Activated CD8-positive, alpha-beta T cell treated with anti-CD3 and anti-CD28 coated beads, Interleukin-2, amount 10 ng/mL, durations not matched to agents 7 days and 5 days (primary cell): ENCODE data around the gene DIP2A. TPM values are rescaled to one million over a fixed set of nuclear protein-coding genes. Genes with fewer than 3 reads are reported as not detected.
A peak's percentile ranks its signal among the peaks of the same experiment; 100 is the strongest.

ENCODE experiments used
- ATAC-seq: fragments of 150-1000 bp; cut with Tn5 transposase; one replicate; pipeline ENCODE4 v1.10.0; 2021; ENCODE audit warnings: moderate library complexity
- CTCF ChIA-PET: fragments of 350-600 bp; sonication (Branson Sonifier 250); formaldehyde crosslinking; loops from one replicate; lab custom pipeline; 2021; ENCODE audit warnings: antibody characterized with exemption; lab: Charles Lee
- POLR2A ChIA-PET: fragments of 350-600 bp; sonication (Branson Sonifier 250); formaldehyde crosslinking; loops from one replicate; lab custom pipeline; 2021; ENCODE audit warnings: antibody characterized with exemption; lab: Charles Lee
- DNase-seq: peaks from one replicate; pipeline ENCODE4 v3.0.0-alpha.2; 2020
- H3K27ac Mint-ChIP-seq: one replicate; pipeline ENCODE4 v1.8.0; 2021; ENCODE audit warnings: mild to moderate bottlenecking, mixed read lengths
- H3K27me3 Mint-ChIP-seq: one replicate; pipeline ENCODE4 v1.8.0; 2021; ENCODE audit warnings: low read depth, mixed read lengths
- H3K36me3 Mint-ChIP-seq: one replicate; pipeline ENCODE4 v1.8.0; 2021; ENCODE audit warnings: low read depth, mixed read lengths
- H3K4me1 Mint-ChIP-seq: one replicate; pipeline ENCODE4 v1.8.0; 2021; ENCODE audit warnings: low read depth, mixed read lengths
- H3K4me3 Mint-ChIP-seq: one replicate; pipeline ENCODE4 v1.8.0; 2021; ENCODE audit warnings: mild to moderate bottlenecking, mixed read lengths
- H3K9me3 Mint-ChIP-seq: one replicate; pipeline ENCODE4 v1.8.0; 2022; ENCODE audit warnings: mixed read lengths; ENCODE audit not compliant: insufficient read depth
- total RNA-seq, 2 experiments: library from RNA; stranded (reverse); gene quantifications; one replicate each; pipeline ENCODE4 v1.2.3, GENCODE V29; 2021

Gene DIP2A
- total RNA-seq, 2 experiments from 2014 or later: 53.7 to 53.9 TPM

GRCh38 chr21:46552274-46552673 lies 93.6 kb downstream of the DIP2A start:
- Mint-ChIP-seq H3K4me1 (peaks cover 44% of the 10 kb centered on the region), H3K9me3 (no peaks in the 10 kb centered on the region), H3K27ac (peak overlapping the region; percentile 85), H3K4me3 (peak overlapping the region; percentile 16), H3K27me3 (no peaks in the 10 kb centered on the region), H3K36me3 (peaks cover 63% of the 10 kb centered on the region)
- ChIA-PET POLR2A (interaction anchor here (0.9 to 3.6 kb wide), 5 partner anchors 9 to 127 kb away, joined by 3 to 23 read pairs (median 8); partner anchors contain the start of gene PRMT2), CTCF (interaction anchor here (0.9 to 2.7 kb wide), 10 partner anchors 8 to 91 kb away, joined by 3 to 16 read pairs (median 7); partner anchors contain the start of genes PRMT2 and S100B)
- peak; percentile 38 for DNase-seq
- ATAC-seq: no peak

GRCh38 chr21:46552865-46553379 lies 94.2 kb downstream of the DIP2A start:
- peaks cover 64% of the 10 kb centered on the region for H3K36me3 Mint-ChIP-seq
- no peaks in the 10 kb centered on the region for H3K9me3 Mint-ChIP-seq
- ChIA-PET POLR2A (interaction anchor here (0.9 to 3.6 kb wide), 4 partner anchors 8 to 95 kb away, joined by 3 to 23 read pairs (median 14); partner anchors contain the start of gene PRMT2), CTCF (interaction anchor here (1.0 to 2.7 kb wide), 7 partner anchors 7 to 90 kb away, joined by 4 to 16 read pairs (median 9); partner anchors contain the start of gene PRMT2)
- H3K27ac Mint-ChIP-seq: peak overlapping the region; percentile 85
- H3K4me3 Mint-ChIP-seq: no peak overlapping the region
- peaks cover 50% of the 10 kb centered on the region for H3K4me1 Mint-ChIP-seq
- DNase-seq (peak; percentile 19), ATAC-seq (no peak)
- no peaks in the 10 kb centered on the region for H3K27me3 Mint-ChIP-seq

- Mint-ChIP-seq H3K27ac (peak overlapping the region; percentile 25), H3K9me3 (no peaks in the 10 kb centered on the region), H3K4me3 (no peak overlapping the region), H3K36me3 (peaks cover 58% of the 10 kb centered on the region), H3K4me1 (peaks cover 52% of the 10 kb centered on the region), H3K27me3 (no peaks in the 10 kb centered on the region)
- CTCF ChIA-PET: no interaction called here
- POLR2A ChIA-PET: interaction anchor here (0.7 kb wide), 1 partner anchor 89 kb away, joined by 3 read pairs; no protein-coding TSS in a partner anchor
- DNase-seq (peak; percentile 14), ATAC-seq (no peak)
These were observed 95.3 kb downstream of the DIP2A start for GRCh38 chr21:46553993-46554392.

GRCh38 chr21:46554431-46555224 lies 95.9 kb downstream of the DIP2A start:
- Mint-ChIP-seq H3K27ac (no peak overlapping the region), H3K36me3 (peaks cover 61% of the 10 kb centered on the region)
- POLR2A ChIA-PET: no interaction called here

GRCh38 chr21:46555225-46555617 lies 96.5 kb downstream of the DIP2A start:
- Mint-ChIP-seq H3K27ac (no peak overlapping the region), H3K4me3 (no peak overlapping the region), H3K36me3 (peaks cover 65% of the 10 kb centered on the region), H3K27me3 (no peaks in the 10 kb centered on the region), H3K4me1 (peaks cover 60% of the 10 kb centered on the region), H3K9me3 (no peaks in the 10 kb centered on the region)
- no peak for ATAC-seq
- CTCF ChIA-PET: interaction anchor here (1.0 to 1.4 kb wide), 2 partner anchors 60 to 82 kb away, joined by 4 read pairs; no protein-coding TSS in a partner anchor
- POLR2A ChIA-PET: no interaction called here
- peak; percentile 15 for DNase-seq

More at GRCh38 chr21:46554431-46555224, 95.9 kb downstream of the DIP2A start:
- CTCF ChIA-PET: interaction anchor here (1.0 kb wide), 1 partner anchor 60 kb away, joined by 4 read pairs; no protein-coding TSS in a partner anchor
- Mint-ChIP-seq H3K9me3 (no peaks in the 10 kb centered on the region), H3K27me3 (no peaks in the 10 kb centered on the region), H3K4me3 (no peak overlapping the region), H3K4me1 (peaks cover 57% of the 10 kb centered on the region)
- ATAC-seq: no peak
- peak; percentile 15 for DNase-seq

- Mint-ChIP-seq H3K27ac (no peak overlapping the region), H3K27me3 (no peaks in the 10 kb centered on the region), H3K36me3 (peaks cover 65% of the 10 kb centered on the region), H3K4me3 (no peak overlapping the region), H3K4me1 (peaks cover 60% of the 10 kb centered on the region), H3K9me3 (no peaks in the 10 kb centered on the region)
- POLR2A ChIA-PET: no interaction called here
- no peak for ATAC-seq
- CTCF ChIA-PET: interaction anchor here (1.0 to 1.4 kb wide), 2 partner anchors 59 to 81 kb away, joined by 4 read pairs; no protein-coding TSS in a partner anchor
- DNase-seq: peak; percentile 18
These were observed 97.0 kb downstream of the DIP2A start for GRCh38 chr21:46555678-46556077.

GRCh38 chr21:46556802-46557201 lies 98.1 kb downstream of the DIP2A start:
- POLR2A ChIA-PET: no interaction called here
- Mint-ChIP-seq H3K36me3 (peaks cover 72% of the 10 kb centered on the region), H3K4me1 (peaks cover 60% of the 10 kb centered on the region), H3K9me3 (no peaks in the 10 kb centered on the region), H3K27me3 (no peaks in the 10 kb centered on the region), H3K4me3 (no peak overlapping the region), H3K27ac (no peak overlapping the region)
- DNase-seq: peak; percentile 15
- ATAC-seq: no peak
- CTCF ChIA-PET: interaction anchor here (1.4 kb wide), 1 partner anchor 80 kb away, joined by 4 read pairs; no protein-coding TSS in a partner anchor

GRCh38 chr21:46557469-46557868 lies 98.8 kb downstream of the DIP2A start:
- ChIA-PET POLR2A (no interaction called here), CTCF (no interaction called here)
- no peak overlapping the region for H3K4me3 Mint-ChIP-seq
- no peaks in the 10 kb centered on the region for H3K9me3 Mint-ChIP-seq
- DNase-seq: no peak
- H3K4me1 Mint-ChIP-seq: peaks cover 61% of the 10 kb centered on the region
- H3K36me3 Mint-ChIP-seq: peaks cover 76% of the 10 kb centered on the region
- no peak overlapping the region for H3K27ac Mint-ChIP-seq
- no peak for ATAC-seq
- no peaks in the 10 kb centered on the region for H3K27me3 Mint-ChIP-seq

GRCh38 chr21:46557919-46558392 lies 99.3 kb downstream of the DIP2A start:
- Mint-ChIP-seq H3K4me3 (no peak overlapping the region), H3K9me3 (no peaks in the 10 kb centered on the region), H3K27me3 (no peaks in the 10 kb centered on the region), H3K36me3 (peaks cover 77% of the 10 kb centered on the region), H3K27ac (no peak overlapping the region), H3K4me1 (peaks cover 61% of the 10 kb centered on the region)
- DNase-seq: peak; percentile 16
- ATAC-seq: no peak
- CTCF ChIA-PET: no interaction called here
- POLR2A ChIA-PET: interaction anchor here (3.9 kb wide), 1 partner anchor 77 kb away, joined by 36 read pairs; the partner anchor contains the start of gene PRMT2

GRCh38 chr21:46559291-46559983 lies 100.7 kb downstream of the DIP2A start:
- H3K9me3 Mint-ChIP-seq: no peaks in the 10 kb centered on the region
- ATAC-seq (peak; percentile 84), DNase-seq (peak; percentile 77)
- H3K27ac Mint-ChIP-seq: peak overlapping the region; percentile 97
- H3K4me1 Mint-ChIP-seq: peaks cover 57% of the 10 kb centered on the region
- peaks cover 76% of the 10 kb centered on the region for H3K36me3 Mint-ChIP-seq
- ChIA-PET CTCF (interaction anchor here (0.8 to 3.2 kb wide), 10 partner anchors 8 to 81 kb away, joined by 3 to 16 read pairs (median 4); no protein-coding TSS in a partner anchor), POLR2A (interaction anchor here (0.6 to 4.5 kb wide), 11 partner anchors 8 to 416 kb away, joined by 3 to 36 read pairs (median 4); partner anchors contain the start of genes DIP2A and PRMT2)
- H3K27me3 Mint-ChIP-seq: no peaks in the 10 kb centered on the region
- H3K4me3 Mint-ChIP-seq: peak overlapping the region; percentile 72
